Keratinocyte (primary cell): ENCODE measurements around the gene FGF12. TPM values are rescaled to one million over a fixed set of nuclear protein-coding genes. Genes with fewer than 3 reads are reported as not detected.

Source experiments
- DNase-seq: peaks from one replicate; pipeline ENCODE4 v3.0.0-alpha.2; 2011; ENCODE audit warnings: low read depth, missing footprints, low spot score
- FAIRE-seq: peaks from 2 replicates; lab custom pipeline; 2011; peaks lifted over from hg19 to GRCh38; lab: Jason Lieb, UNC
- H2AFZ ChIP-seq: 2 replicates; pipeline ENCODE4 v1.6.0; 2012; ENCODE audit warnings: low read length, control low read depth, inconsistent platforms; ENCODE audit not compliant: control insufficient read depth
- H3K27ac ChIP-seq: 2 replicates; pipeline ENCODE4 v1.5.1; 2011; ENCODE audit warnings: low read length; ENCODE audit not compliant: control insufficient read depth, insufficient read depth
- H3K27me3 ChIP-seq: 3 replicates; pipeline ENCODE4 v1.6.0; 2011; ENCODE audit warnings: low read length; ENCODE audit not compliant: control insufficient read depth, insufficient read depth; ENCODE audit errors: extremely low read depth
- H3K36me3 ChIP-seq, 2 experiments: 2 replicates in 1 of 2; 3 replicates in 1 of 2; pipeline ENCODE4 v1.5.1; 2011; ENCODE audit warnings: low read length in 2 of 2, mild to moderate bottlenecking in 1 of 2; ENCODE audit not compliant: control insufficient read depth in 2 of 2, insufficient read depth in 2 of 2; ENCODE audit errors: extremely low read depth in 1 of 2
- H3K4me1 ChIP-seq: 3 replicates; pipeline ENCODE4 v1.5.1; 2011; ENCODE audit warnings: low read length; ENCODE audit not compliant: control insufficient read depth, insufficient read depth; ENCODE audit errors: extremely low read depth
- H3K4me2 ChIP-seq: 3 replicates; pipeline ENCODE4 v1.6.0; 2011; ENCODE audit warnings: low read depth, low read length; ENCODE audit not compliant: control insufficient read depth, insufficient read depth; ENCODE audit errors: extremely low read depth
- H3K4me3 ChIP-seq, 3 experiments: fragments of 200-600 bp in 1 of 3; sonication (generic) in 1 of 3; 2 replicates in 2 of 3; 3 replicates in 1 of 3; pipeline ENCODE4 v1.5.1; 2011 to 2016; ENCODE audit warnings: low read length in 3 of 3, mild to moderate bottlenecking in 3 of 3, control low read depth in 2 of 3, inconsistent platforms in 1 of 3, low read depth in 1 of 3, mixed read lengths in 1 of 3, mixed run types in 1 of 3, moderate library complexity in 1 of 3; ENCODE audit not compliant: control insufficient read depth in 2 of 3, insufficient read depth in 2 of 3; ENCODE audit errors: extremely low read depth in 1 of 3
- H3K79me2 ChIP-seq: 2 replicates; pipeline ENCODE4 v1.6.0; 2012; ENCODE audit warnings: low read length; ENCODE audit not compliant: control insufficient read depth, insufficient read depth
- H3K9ac ChIP-seq: 3 replicates; pipeline ENCODE4 v1.6.0; 2011; ENCODE audit warnings: low read length; ENCODE audit not compliant: control insufficient read depth, insufficient read depth; ENCODE audit errors: extremely low read depth
- H3K9me1 ChIP-seq: 3 replicates; pipeline ENCODE4 v1.6.0; 2011; ENCODE audit warnings: low read length; ENCODE audit not compliant: control insufficient read depth, insufficient read depth; ENCODE audit errors: extremely low read depth
- H3K9me3 ChIP-seq: 2 replicates; pipeline ENCODE4 v1.5.1; 2012; ENCODE audit warnings: low read depth, low read length; ENCODE audit not compliant: control insufficient read depth
- H4K20me1 ChIP-seq: 3 replicates; pipeline ENCODE4 v1.6.0; 2011; ENCODE audit warnings: low read length; ENCODE audit not compliant: control insufficient read depth, insufficient read depth; ENCODE audit errors: extremely low read depth
- CTCF ChIP-seq, 3 experiments: IDR thresholded peaks in 1 of 3; conservative IDR thresholded peaks in 1 of 3; optimal IDR thresholded peaks in 1 of 3; 2 replicates in 2 of 3; 3 replicates in 1 of 3; pipeline versions ENCODE3 to v1.5.1; 2011; ENCODE audit warnings: low read length in 3 of 3, mild to moderate bottlenecking in 3 of 3, moderate library complexity in 2 of 3, control low read depth in 1 of 3, inconsistent platforms in 1 of 3; ENCODE audit not compliant: insufficient read depth in 2 of 3; ENCODE audit errors: extremely low read depth in 1 of 3
- EZH2 ChIP-seq: IDR thresholded peaks from one replicate; pipeline ENCODE4 v1.6.1; 2012; ENCODE audit warnings: inconsistent platforms, mild to moderate bottlenecking, low read length, moderate library complexity
- dilution Hi-C: fragments of 300-500 bp; cut with MboI; formaldehyde crosslinking; loops from one replicate; pipeline ENCODE4 v1.7.0; 2020; ENCODE audit warnings: low sequenced_read_pairs; ENCODE audit not compliant: extremely low pct_ligation_motif_present
- polyA plus RNA-seq, 5 experiments: library from polyadenylated mRNA; depleted of rRNA in 3 of 5; stranded (reverse) in 3 of 5; stranded (forward) in 1 of 5; unstranded in 1 of 5; fragments of >200 nt; gene quantifications; 1 replicate in 1 of 5; 2 replicates in 3 of 5; 3 replicates in 1 of 5; pipeline versions ENCODE4 v1.2.1 to v1.2.3, GENCODE V29; 2011 to 2012; ENCODE audit warnings: missing spikeins in 2 of 5, low read depth in 1 of 5, low replicate concordance in 1 of 5

Gene FGF12
- polyA plus RNA-seq, 1 donor (not counting 4 experiments of a cell fraction or from before 2014, with no cell fraction given) = 4.1 TPM

GRCh38 chr3:192170031-192170430, 557.3 kb downstream of the FGF12 start:
- Histone ChIP-seq H2AFZ (peak overlapping the region; percentile 70), H3K4me2 (peak overlapping the region; percentile 71), H3K36me3 (no peaks in the 10 kb centered on the region), H3K27me3 (no peaks in the 10 kb centered on the region), H3K4me1 (peaks cover 22% of the 10 kb centered on the region), H4K20me1 (no peaks in the 10 kb centered on the region), H3K9me3 (no peaks in the 10 kb centered on the region), H3K9ac (peak overlapping the region; percentile 48), H3K27ac (peak overlapping the region; percentile 84), H3K79me2 (no peaks in the 10 kb centered on the region), H3K9me1 (no peaks in the 10 kb centered on the region), H3K4me3 (peak overlapping the region in 2 of 3 experiments; percentile 32 to 37)
- DNase-seq (no peak), FAIRE-seq (no peak)
- no peak for TF ChIP-seq EZH2
- TF ChIP-seq CTCF (optimal IDR thresholded peaks at IDR 0.05 in 1 of 3, IDR thresholded peaks at IDR 0.05 in 1 of 3, conservative IDR thresholded peaks at IDR 0.05 in 1 of 3; ENCODE audit: extremely low read depth in 1 of 3, insufficient read depth in 2 of 3, low read length in 3 of 3) = no peak
- dilution Hi-C loops = no loop called here

DNA sequence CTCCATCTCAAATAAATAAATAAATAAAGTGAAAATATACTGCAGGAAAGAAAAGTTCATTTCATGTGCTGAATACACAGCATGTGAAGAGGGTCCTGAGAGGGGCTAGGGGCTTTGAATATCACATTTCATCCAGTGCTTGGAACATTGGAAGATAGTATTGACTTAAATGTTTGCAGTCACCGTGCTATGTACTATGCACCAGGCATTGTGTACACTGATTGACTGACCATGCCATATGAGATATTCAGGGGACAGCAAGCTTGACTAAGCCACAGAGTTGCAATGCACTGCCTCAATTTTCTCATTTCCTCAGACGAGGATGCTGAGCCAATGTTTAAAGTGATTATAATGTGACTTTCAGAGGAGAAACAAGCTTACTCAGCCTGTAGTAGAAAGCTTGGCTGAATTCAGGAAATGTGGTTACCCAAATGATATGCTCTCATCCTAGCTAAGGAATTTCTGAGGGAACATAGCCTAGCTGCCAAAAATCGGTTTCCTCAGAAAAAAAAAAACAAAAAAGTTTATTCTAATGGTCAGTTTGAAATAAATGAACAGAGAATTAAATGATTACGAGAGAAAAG, 557.9 kb downstream of the FGF12 start:
- no peaks in the 10 kb centered on the region for H3K79me2 ChIP-seq
- peak overlapping the region; percentile 5 for H3K27ac ChIP-seq
- H3K36me3 ChIP-seq = no peaks in the 10 kb centered on the region
- FAIRE-seq (no peak), DNase-seq (no peak)
- no peak for TF ChIP-seq EZH2
- no peak for TF ChIP-seq CTCF (optimal IDR thresholded peaks at IDR 0.05 in 1 of 3, IDR thresholded peaks at IDR 0.05 in 1 of 3, conservative IDR thresholded peaks at IDR 0.05 in 1 of 3; ENCODE audit: extremely low read depth in 1 of 3, insufficient read depth in 2 of 3, low read length in 3 of 3)
- H2AFZ ChIP-seq = no peak overlapping the region
- H3K9ac ChIP-seq = no peak overlapping the region
- H3K9me3 ChIP-seq = no peaks in the 10 kb centered on the region
- dilution Hi-C loops = no loop called here
- peaks cover 22% of the 10 kb centered on the region for H3K4me1 ChIP-seq
- H3K4me3 ChIP-seq = no peak overlapping the region
- H3K4me2 ChIP-seq = no peak overlapping the region
- no peaks in the 10 kb centered on the region for H3K27me3 ChIP-seq
- no peaks in the 10 kb centered on the region for H3K9me1 ChIP-seq
- H4K20me1 ChIP-seq = no peaks in the 10 kb centered on the region
